ENCODE data around the gene BCS1L. TPM values are rescaled to one million over a fixed set of nuclear protein-coding genes. Genes with fewer than 3 reads are reported as not detected.

Gene BCS1L
- total RNA-seq, 2 donors from 2014 or later, result 29.5 to 30.2 TPM

GRCh38 chr2:218709908-218710307 is 50.4 kb downstream of the BCS1L start:
- DNase-seq, result peak in 1 of 2 donors; percentile 8
- intact Hi-C loops (cut with DNase I, micrococcal nuclease), result no loop called here

GRCh38 chr2:218710334-218710686 is 50.8 kb downstream of the BCS1L start:
- DNase-seq, result peak in 1 of 2 donors; percentile 27
- no peak for ATAC-seq
- intact Hi-C loops (cut with DNase I, micrococcal nuclease), result no loop called here

More at GRCh38 chr2:218709908-218710307, 50.4 kb downstream of the BCS1L start:
- ATAC-seq, result no peak

GRCh38 chr2:218710687-218711549 is 51.4 kb downstream of the BCS1L start, which contains the start of gene TTLL4:
Gene TTLL4 (plus strand): TSS chr2:218710835. CDS start chr2:218737677, 26,842 bp downstream.
- peak; percentile 98 for ATAC-seq
- intact Hi-C loops (cut with DNase I, micrococcal nuclease), result no loop called here
- DNase-seq, result peak; percentile 97 to 98

- no peak for DNase-seq
- no peak for ATAC-seq
Measured at GRCh38 chr2:218711550-218711929, 52.1 kb downstream of the BCS1L start.

More at GRCh38 chr2:218711550-218711929, 52.1 kb downstream of the BCS1L start:
- intact Hi-C loops (cut with DNase I, micrococcal nuclease), result no loop called here

Other genes starting within 250 kb of the BCS1L start
- 100 to 1,000 TPM; 441 to 488 TPM for gene VIL1, start 240.6 kb upstream of the BCS1L start, total RNA-seq
- 10 to 100 TPM in 1 of 2 donors, 1 to 10 TPM in 1; 9.3 to 14.6 TPM for gene USP37, start 91.3 kb upstream of the BCS1L start, total RNA-seq
- 10 to 100 TPM; 32.7 to 39.1 TPM for gene CNOT9, start 90.8 kb upstream of the BCS1L start, total RNA-seq
- 1 to 10 TPM; 1.0 to 3.8 TPM for gene PLCD4, start 51.8 kb upstream of the BCS1L start, total RNA-seq
- gene ZNF142, start 60 bp upstream of the BCS1L start, total RNA-seq, result 10 to 100 TPM; 17.9 to 19.5 TPM
- gene RNF25, start 12.3 kb downstream of the BCS1L start, total RNA-seq, result 10 to 100 TPM; 14.6 to 14.9 TPM
- gene STK36, start 12.4 kb downstream of the BCS1L start, total RNA-seq, result 10 to 100 TPM; 21.3 to 25.6 TPM
- 10 to 100 TPM; 17.6 to 25.4 TPM for gene TTLL4, start 51.2 kb downstream of the BCS1L start, total RNA-seq
- 10 to 100 TPM; 28.1 to 52.7 TPM for gene CYP27A1, start 122.5 kb downstream of the BCS1L start, total RNA-seq
- gene PRKAG3, start 172.1 kb downstream of the BCS1L start, total RNA-seq, result not detected
- gene WNT6, start 200.1 kb downstream of the BCS1L start, total RNA-seq, result under 1 TPM; 0.43 to 0.92 TPM
- 1 to 10 TPM in 1 of 2 donors, under 1 TPM in 1; 0.31 to 1.9 TPM for gene WNT10A, start 221.2 kb downstream of the BCS1L start, total RNA-seq